ENCODE results near the gene ZBTB7C.

DNA sequence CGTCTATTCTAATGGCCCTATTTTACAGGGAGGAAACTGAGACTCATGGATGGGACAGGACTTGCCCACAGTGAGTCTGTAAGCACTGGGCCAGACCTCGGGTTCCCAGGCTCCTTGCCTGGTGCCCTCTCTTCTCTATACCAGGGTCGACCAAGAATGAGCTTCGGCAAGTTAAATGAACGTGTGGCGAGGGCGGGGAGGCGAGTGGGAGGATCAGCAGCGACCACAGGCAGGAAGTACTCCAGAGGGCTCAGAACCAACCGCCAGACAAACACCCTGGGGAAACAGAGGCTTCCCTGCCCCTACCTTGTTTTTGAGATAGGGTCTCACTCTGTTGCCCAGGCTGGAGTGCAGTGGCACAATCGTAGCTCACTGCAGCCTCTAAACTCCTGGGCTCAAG is 301.0 kb downstream of the ZBTB7C start:
- TF ChIP-seq YY1 (IDR thresholded peaks at IDR 0.05; ENCODE audit: insufficient read depth, insufficient read length) (no peak), ZNF274 (IDR thresholded peaks at IDR 0.05; ENCODE audit: low read depth, low read length) (no peak), SUZ12 (IDR thresholded peaks at IDR 0.05; ENCODE audit: extremely low read depth, insufficient read depth, insufficient read length) (no peak)

Data from NT2/D1 (cell line).